Measurements from ENCODE around the gene OCIAD2.
"Not testable (repeated sequence)": the region's sequence is repeated elsewhere in the genome, so short reads cannot be mapped to it uniquely, and the experiment has no call there.

The OCIAD2 gene, protein sequence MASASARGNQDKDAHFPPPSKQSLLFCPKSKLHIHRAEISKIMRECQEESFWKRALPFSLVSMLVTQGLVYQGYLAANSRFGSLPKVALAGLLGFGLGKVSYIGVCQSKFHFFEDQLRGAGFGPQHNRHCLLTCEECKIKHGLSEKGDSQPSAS

DNA sequence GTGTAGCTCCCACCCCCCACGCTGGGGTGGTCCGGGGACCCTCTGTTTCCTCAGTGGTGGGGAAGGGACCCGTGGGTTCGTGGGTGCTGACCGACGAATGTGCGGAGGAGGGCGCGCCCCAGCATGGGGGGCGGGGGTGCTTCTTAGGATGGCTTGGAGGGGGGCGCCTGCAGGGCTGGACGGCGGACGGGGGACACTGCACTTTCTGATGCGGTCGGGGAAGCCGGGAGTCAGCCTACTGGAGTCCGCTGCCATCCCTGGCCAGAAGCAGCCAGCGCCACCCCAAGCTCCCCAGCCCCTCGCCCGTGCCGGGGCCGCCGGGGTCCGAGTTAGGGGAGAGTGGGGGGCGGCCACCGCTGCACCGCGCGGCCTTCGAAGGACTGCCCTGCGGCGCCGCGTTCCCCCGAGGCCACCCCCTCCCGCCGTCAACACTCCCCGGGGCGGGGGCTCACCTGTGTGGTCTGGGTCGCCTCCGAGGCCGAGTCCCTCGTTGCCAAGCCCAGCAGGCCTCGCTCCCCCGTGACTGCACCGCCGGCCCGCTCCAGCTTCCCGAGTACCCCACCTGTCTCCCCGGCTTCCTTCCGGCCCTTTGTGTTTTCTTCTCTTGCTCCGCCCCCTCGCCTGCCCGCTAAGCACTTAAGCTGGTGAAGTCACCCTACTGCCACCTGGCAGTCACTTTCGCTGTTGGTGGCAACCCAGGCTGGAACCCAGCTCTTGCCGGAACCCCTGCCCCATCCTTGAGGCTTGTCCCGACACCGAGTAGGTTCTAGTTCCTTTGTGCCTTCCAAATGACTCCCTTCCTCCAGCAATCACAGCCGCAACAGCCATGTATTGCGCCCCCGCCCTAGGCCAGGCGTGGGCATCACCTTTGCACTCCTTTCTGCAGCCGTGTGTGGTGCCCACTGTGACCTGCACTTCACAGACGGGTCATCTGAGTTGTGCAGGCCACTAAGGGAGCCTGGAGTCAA lies at the start of gene OCIAD2:
Gene OCIAD2, minus strand, starts transcription at position 569 of the 968 bp plus-strand sequence. CDS start 2,225 bp downstream, outside the sequence.
- peak; percentile 72 for DNase-seq (ENCODE audit: low read depth)

- no peak for DNase-seq (ENCODE audit: low read depth)
These were observed 47.7 kb upstream of the OCIAD2 start for GRCh38 chr4:48954314-48954713.

- no peak for DNase-seq (ENCODE audit: low read depth)
These were observed 43.1 kb upstream of the OCIAD2 start for GRCh38 chr4:48949518-48950219.

DNA sequence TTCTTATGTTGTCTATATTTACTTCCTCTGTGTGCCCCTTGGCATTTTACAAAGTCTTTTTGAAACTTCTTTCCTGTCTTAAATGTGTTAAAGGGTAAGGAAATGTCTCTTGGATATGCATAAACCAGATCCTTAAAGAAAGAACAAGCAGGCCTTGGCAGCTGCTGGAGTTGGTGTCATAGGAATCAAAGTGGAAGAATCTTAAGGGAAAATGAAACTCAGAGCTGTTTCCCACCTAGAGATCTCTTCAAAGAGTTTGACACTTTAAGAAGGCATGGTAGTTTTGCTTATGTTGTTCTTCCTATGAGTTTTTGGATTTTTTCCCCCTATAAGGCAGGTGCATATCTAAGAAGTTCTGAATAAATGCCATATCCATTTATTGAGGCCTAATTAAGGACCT lies 42.5 kb upstream of the OCIAD2 start:
- no peak for DNase-seq (ENCODE audit: low read depth)

GRCh38 chr4:48947731-48948130 lies 41.2 kb upstream of the OCIAD2 start:
- no peak for DNase-seq (ENCODE audit: low read depth)

DNA sequence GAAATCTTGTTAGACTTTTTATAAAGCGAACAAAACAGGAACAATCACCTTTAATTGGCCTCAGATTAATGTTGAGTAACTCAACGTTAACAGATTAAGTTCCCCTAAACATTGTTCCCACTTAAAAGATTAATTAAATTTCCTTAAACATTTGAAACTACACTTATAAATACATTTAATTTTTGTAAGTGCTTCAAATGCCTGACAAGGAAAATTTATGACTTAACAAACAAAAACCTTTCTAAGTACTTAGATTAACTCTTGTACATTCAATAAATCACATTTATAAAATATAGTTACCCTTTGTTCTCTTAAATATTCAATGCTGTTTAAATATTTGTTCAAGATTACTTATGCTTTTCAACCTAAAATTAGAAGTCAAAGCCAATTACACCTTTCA lies 39.4 kb upstream of the OCIAD2 start:
- DNase-seq (ENCODE audit: low read depth), result no peak

DNA sequence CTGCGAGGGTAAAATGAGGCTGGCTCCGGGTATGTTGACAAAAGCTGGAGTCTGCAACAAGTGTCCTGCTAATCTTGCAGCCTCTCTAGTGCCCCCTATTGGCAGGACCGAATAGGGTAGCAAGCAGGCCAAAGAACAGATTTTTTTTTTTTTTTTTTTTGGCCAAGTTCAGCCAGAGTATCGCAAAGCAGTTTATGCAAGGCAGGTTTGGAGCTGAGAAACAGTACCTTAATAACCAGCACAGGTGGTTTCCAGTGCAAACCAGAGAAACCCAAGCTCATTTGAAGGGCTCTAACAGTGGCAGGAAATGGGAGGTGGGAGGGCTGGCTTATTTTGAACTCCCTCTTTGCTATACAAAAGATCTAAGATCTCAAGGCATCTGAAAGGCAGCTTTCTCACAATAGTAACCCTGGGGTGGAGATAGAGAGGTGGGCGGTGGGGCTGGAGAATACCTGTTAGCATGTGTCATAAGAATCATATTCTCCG lies 38.2 kb upstream of the OCIAD2 start:
- DNase-seq (ENCODE audit: low read depth), result no peak

DNA sequence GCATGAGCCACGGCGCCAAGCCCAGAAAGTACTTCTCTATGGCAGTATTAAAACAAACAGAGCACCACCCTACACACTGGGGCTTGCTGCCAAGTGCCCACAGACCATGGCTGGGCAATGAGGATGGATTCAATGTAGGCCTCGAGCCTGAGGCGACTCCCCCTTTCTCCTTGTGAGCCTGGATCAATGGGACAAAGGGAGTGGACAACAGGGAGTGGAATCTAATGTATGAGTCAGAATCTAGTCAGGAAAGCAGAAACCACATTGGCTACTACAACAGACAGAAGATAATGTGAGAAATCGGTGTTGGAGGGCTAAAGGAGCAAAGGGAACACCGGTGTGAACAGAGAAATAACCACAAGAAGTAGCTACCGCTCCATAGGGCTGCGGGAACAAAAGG lies 37.7 kb upstream of the OCIAD2 start:
- DNase-seq (ENCODE audit: low read depth), result no peak

- DNase-seq (ENCODE audit: low read depth), result no peak
These were observed 36.8 kb upstream of the OCIAD2 start for GRCh38 chr4:48943387-48943786.

DNA sequence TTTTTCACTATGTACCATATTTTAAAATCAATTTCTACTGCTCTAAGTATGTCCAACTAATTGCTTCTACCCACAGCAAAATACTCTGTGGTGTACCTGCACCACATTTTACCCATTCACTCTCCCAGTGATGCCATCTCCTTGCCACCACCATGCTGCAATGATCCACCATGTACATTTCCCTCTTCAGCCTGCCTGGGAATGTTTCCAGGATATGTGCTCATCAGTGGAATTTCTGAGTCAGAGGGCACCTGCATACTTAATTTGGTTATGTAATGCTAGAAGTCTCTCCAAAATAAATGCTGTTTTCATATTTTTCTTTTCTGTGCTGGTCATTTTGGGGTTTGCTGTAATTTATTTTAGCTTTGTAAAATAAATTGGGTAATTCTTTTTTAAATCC lies 33.2 kb upstream of the OCIAD2 start:
- DNase-seq (ENCODE audit: low read depth), result no peak

DNA sequence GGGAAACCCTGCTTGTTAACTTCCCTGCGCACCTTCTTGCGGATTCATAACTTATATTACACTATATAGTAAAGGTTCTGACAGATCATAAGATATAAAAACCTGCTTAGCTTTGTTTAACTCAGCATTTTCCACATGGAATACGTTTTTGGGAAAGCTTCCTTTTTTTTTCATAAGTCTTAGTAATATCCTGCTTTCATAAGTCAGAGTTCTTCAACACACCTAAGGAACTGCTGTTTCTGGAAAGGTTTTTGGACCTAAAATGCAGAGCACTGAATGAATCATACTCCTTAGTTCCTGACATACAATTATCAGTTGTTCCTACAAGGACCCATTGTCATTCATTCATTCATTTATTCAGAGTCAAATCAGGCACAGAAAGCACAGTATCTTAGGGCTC lies 32.3 kb upstream of the OCIAD2 start:
- no peak for DNase-seq (ENCODE audit: low read depth)

DNA sequence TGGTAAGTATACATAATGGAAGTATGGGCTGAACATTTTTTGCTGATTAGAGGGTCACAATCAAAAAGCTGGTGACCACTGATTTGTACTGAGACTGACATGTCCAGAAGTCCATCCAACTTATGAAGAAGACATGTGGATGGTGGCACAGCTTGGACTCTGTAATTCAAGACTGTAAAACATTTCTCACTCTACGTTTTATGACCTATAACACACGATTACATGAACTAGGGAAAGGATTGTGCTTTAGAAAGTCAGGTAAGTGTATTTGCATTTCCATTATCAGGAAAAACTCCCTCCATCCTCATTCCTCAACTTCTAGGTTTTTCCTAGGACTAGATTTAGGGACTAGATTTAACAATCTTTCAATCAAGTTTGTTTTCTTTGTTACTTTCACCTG lies 30.5 kb upstream of the OCIAD2 start:
- DNase-seq (ENCODE audit: low read depth), result no peak

GRCh38 chr4:48931459-48931858 lies 24.9 kb upstream of the OCIAD2 start:
- no peak for DNase-seq (ENCODE audit: low read depth)

- DNase-seq (ENCODE audit: low read depth), result no peak
These were observed 24.1 kb upstream of the OCIAD2 start for GRCh38 chr4:48930654-48931053.

DNA sequence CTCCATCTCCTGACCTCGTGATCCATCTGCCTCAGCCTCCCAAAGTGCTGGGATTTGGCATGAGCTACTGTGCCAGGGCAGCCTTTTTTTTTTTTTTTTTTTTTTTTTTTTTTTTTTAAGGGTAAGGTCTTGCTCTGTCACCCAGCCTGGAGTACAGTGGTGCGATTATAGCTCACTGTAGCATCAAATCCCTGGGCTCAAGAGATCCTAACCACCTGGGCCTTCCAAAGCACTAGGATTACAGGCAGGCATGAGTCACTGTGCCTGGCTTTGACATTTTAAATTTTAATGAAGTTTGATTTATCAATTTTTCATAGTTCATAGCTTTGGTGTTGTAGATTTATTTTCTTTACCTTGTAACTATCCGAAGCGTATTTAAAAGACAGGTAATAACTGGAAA lies 17.8 kb upstream of the OCIAD2 start:
- DNase-seq (ENCODE audit: low read depth), result no peak

DNA sequence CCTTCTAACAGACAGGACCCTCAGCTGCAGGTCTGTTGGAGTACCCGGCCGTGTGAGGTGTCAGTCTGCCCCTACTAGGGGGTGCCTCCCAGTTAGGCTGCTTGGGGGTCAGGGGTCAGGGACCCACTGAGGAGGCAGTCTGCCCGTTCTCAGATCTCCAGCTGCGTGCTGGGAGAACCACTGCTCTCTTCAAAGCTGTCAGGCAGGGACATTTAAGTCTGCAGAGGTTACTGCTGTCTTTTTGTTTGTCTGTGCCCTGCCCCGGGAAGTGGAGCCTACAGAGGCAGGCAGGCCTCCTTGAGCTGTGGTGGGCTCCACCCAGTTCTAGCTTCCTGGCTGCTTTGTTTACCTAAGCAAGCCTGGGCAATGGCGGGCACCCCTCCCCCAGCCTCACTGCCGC lies 16.5 kb upstream of the OCIAD2 start:
- DNase-seq (ENCODE audit: low read depth), result not testable (repeated sequence)

GRCh38 chr4:48914311-48914710 lies 7.7 kb upstream of the OCIAD2 start:
- no peak for DNase-seq (ENCODE audit: low read depth)

DNA sequence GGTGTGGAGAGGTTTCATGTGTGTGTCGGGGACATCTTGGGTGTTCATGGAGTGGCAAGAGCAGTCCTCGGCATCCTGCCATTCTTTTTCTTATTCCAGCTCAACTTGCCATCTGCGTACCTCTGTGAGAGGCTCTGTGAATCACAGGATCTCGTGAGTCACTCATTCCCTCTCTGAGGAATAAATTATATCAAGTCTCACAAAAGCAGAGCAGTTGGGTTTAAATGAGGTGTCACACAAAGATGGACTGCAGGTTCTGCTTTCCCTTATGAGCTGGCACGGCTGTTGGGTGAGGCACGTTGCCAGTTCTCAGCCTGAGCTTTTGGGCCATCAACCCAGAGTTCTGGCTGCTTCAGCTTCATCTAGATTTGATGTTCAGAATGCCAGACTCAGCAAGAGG lies 6.8 kb upstream of the OCIAD2 start:
- DNase-seq (ENCODE audit: low read depth), result no peak

- no peak for DNase-seq (ENCODE audit: low read depth)
These were observed 5.8 kb upstream of the OCIAD2 start for GRCh38 chr4:48912349-48912748.

DNA sequence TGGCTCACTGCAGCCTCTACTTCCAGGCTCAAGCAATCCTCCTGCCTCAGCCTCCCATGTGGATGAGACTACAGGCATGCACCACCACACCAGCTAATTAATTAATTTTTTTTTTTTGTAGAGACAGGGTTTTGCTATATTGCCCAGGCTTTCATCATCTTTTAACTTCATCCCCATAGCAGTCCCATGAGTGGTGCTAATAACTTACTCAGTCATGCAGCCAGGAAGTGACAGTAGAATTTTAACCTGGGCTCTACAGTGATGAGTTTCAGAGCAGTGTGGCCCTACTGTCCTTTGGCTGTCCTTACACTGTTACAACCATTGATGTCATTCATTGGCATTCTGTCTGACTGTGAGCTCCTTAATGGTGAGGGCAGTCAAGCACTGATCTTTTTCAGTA lies 3.9 kb upstream of the OCIAD2 start:
- DNase-seq (ENCODE audit: low read depth), result no peak

- no peak for DNase-seq (ENCODE audit: low read depth)
These were observed 3.1 kb upstream of the OCIAD2 start for GRCh38 chr4:48909697-48910096.

GRCh38 chr4:48908687-48909086 lies 2.1 kb upstream of the OCIAD2 start:
- no peak for DNase-seq (ENCODE audit: low read depth)
